Measurements from ENCODE around the gene UVSSA.

UVSSA gene

GRCh38 chr4:1381944-1382541, 35.0 kb downstream of the UVSSA start:
- Mint-ChIP-seq H3K36me3 (ENCODE audit: low read depth) (peaks cover 10% of the 10 kb centered on the region), H3K9me3 (no peaks in the 10 kb centered on the region), H3K27me3 (ENCODE audit: low read depth) (no peaks in the 10 kb centered on the region), H3K4me3 (no peak overlapping the region), H3K27ac (no peak overlapping the region), H3K4me1 (no peaks in the 10 kb centered on the region)
- no peak for TF ChIP-seq CTCF (IDR thresholded peaks at IDR 0.05; ENCODE audit: unreplicated experiment in 3 of 3)

DNA sequence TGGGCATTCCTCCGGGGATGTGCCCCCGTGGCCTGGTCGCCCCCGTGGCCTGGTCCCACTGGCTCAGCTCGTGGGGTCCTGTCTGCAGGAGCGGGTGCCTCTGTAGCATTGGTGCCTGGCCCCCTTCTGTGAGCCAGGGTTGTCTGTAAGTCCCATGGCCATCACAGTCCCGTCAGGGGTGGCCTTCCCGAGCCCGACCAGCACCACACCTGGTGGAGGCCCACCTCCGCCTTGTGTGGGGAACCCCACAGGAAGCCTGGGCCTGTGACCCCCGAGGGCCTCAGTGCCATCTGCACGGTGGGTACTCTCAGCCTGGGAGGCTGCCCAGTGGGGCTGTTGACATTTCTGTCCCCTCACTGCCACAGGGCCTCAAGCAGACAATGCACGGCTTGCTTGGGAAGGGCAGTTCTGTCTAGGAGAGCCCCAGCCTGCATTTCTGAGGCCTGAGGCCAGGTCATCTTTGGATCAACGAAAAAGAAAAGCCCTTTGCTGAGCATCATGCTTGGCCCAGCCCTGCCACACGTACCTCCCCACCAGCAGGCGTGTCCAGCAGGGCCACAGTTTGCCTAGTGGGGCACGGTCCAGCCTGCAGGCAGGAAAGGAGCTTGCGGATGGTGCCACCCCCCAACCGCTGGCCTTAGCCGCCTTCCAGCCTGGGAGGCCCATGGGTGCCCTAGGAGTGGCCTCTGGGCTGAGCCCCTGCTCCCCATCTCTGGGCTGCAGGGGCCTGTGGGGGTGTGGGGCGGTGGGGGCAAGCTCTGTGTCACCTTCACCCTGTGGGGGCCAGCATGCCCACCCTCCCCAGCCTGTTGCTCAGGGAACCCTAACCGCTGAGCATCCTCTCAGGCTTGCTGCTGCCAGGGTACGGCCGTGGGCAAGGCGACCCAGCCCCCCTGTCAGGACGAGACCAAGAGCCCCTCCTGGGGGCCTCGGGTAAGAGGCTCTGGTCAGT, 36.0 kb downstream of the UVSSA start:
- no peaks in the 10 kb centered on the region for H3K9me3 Mint-ChIP-seq
- H3K27ac Mint-ChIP-seq, result no peak overlapping the region
- peaks cover 17% of the 10 kb centered on the region for H3K36me3 Mint-ChIP-seq (ENCODE audit: low read depth)
- TF ChIP-seq CTCF (IDR thresholded peaks at IDR 0.05; ENCODE audit: unreplicated experiment in 3 of 3), result no peak
- H3K4me3 Mint-ChIP-seq, result no peak overlapping the region
- no peaks in the 10 kb centered on the region for H3K27me3 Mint-ChIP-seq (ENCODE audit: low read depth)
- no peaks in the 10 kb centered on the region for H3K4me1 Mint-ChIP-seq

- Mint-ChIP-seq H3K9me3 (peaks cover 8% of the 10 kb centered on the region), H3K27ac (no peak overlapping the region), H3K36me3 (ENCODE audit: low read depth) (peaks cover 26% of the 10 kb centered on the region), H3K4me1 (no peaks in the 10 kb centered on the region), H3K27me3 (ENCODE audit: low read depth) (no peaks in the 10 kb centered on the region), H3K4me3 (no peak overlapping the region)
- TF ChIP-seq CTCF (IDR thresholded peaks at IDR 0.05; ENCODE audit: unreplicated experiment in 3 of 3), result no peak
Measured at GRCh38 chr4:1383728-1384591, 37.0 kb downstream of the UVSSA start.

GRCh38 chr4:1384675-1385372, 37.8 kb downstream of the UVSSA start:
- TF ChIP-seq CTCF (IDR thresholded peaks at IDR 0.05; ENCODE audit: unreplicated experiment in 3 of 3), result no peak
- Mint-ChIP-seq H3K36me3 (ENCODE audit: low read depth) (peaks cover 33% of the 10 kb centered on the region), H3K27me3 (ENCODE audit: low read depth) (no peaks in the 10 kb centered on the region), H3K4me3 (no peak overlapping the region), H3K4me1 (no peaks in the 10 kb centered on the region), H3K9me3 (peaks cover 12% of the 10 kb centered on the region), H3K27ac (no peak overlapping the region)
